Rectal smooth muscle tissue (tissue), 1 donor: ENCODE data around the gene MBOAT1.

Experiments used
- H3K27ac ChIP-seq: one replicate; pipeline ENCODE4 v1.7.0; 2013; ENCODE audit warnings: low read depth, low read length, inconsistent platforms
- H3K27me3 ChIP-seq: one replicate; pipeline ENCODE4 v1.7.0; 2013; ENCODE audit warnings: low read length; ENCODE audit not compliant: control insufficient read depth, insufficient read depth
- H3K36me3 ChIP-seq: one replicate; pipeline ENCODE4 v1.7.0; 2013; ENCODE audit warnings: low read length; ENCODE audit not compliant: control insufficient read depth, insufficient read depth
- H3K4me1 ChIP-seq: one replicate; pipeline ENCODE4 v1.7.0; 2013; ENCODE audit warnings: low read length; ENCODE audit not compliant: control insufficient read depth, insufficient read depth
- H3K4me3 ChIP-seq: one replicate; pipeline ENCODE4 v1.7.0; 2013; ENCODE audit warnings: low read length
- H3K9ac ChIP-seq: one replicate; pipeline ENCODE4 v1.7.0; 2013; ENCODE audit warnings: low read length

The MBOAT1 gene

DNA sequence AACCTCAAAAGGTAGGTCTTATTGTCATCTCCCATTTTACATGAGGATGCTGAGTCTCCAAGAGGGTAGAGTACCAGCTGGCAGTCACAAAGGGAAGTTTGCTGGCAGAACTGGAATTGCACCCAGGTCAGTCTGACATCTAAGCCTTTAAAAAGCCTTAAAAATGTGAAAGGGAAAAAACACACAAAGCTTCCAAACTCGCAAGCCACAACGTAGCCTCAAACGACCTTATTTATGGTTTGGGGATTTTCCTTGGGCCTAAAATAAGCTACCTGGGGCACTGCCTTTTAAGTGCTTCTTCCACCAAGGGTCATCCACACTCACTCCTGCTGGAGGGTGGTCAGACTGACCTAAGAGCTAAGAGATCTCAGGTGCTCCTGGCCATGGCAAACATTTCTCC is 2.1 kb downstream of the MBOAT1 start:
- Histone ChIP-seq H3K27ac (peak overlapping the region; percentile 37), H3K36me3 (no peaks in the 10 kb centered on the region), H3K4me1 (peaks cover 24% of the 10 kb centered on the region), H3K27me3 (no peaks in the 10 kb centered on the region), H3K9ac (no peak overlapping the region), H3K4me3 (peak overlapping the region; percentile 20)

DNA sequence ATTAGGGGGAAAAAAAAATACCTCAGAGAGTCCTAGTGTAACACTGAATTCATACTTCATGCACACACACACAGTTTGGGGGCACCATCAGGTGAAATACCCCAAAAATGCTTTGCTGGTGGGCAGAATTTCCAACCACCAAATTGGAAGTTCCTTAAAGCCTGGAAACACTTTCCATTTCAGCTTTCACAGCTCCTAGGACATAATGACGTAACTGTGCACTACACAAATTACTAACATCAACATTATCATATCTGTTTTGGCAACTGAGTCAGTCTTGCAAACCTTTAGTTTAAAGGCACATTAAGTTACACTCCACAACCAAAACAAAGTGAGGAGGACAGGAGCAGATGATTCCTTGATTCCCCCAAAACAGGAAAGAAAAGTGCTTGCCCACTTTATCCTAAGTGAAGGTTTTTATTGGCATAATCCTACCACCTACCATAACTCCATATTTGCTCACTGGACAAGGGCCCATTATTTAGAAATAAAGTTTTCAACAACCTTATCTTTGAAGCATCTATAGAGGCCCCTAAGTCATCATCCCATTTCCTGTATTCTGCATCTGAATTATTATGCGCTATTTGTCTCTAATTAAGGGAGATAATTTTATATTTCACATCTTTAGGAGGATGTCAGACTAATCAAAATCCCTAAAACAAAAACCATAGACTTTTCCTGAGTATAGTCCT is 3.4 kb downstream of the MBOAT1 start:
- Histone ChIP-seq H3K36me3 (no peaks in the 10 kb centered on the region), H3K27me3 (no peaks in the 10 kb centered on the region), H3K9ac (no peak overlapping the region), H3K4me3 (no peak overlapping the region), H3K27ac (no peak overlapping the region), H3K4me1 (peaks cover 24% of the 10 kb centered on the region)

DNA sequence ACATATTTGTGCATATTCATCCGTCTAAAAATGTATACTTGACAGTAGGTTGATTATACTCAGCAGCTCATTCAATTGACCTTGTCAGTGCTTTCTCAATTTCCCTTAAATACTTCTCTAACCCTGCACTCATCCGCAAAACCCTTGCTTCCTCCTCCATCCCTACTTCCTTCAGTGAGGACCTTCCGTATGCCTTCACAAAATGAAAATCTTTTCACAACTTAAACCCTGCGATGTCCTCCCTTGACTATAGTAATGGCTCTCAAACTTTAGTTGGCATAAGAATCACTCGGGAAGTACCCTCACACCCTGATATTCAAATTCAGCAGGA is 5.2 kb downstream of the MBOAT1 start:
- Histone ChIP-seq H3K9ac (no peak overlapping the region), H3K27me3 (no peaks in the 10 kb centered on the region), H3K4me1 (peaks cover 14% of the 10 kb centered on the region), H3K36me3 (no peaks in the 10 kb centered on the region), H3K4me3 (peak overlapping the region; percentile 22), H3K27ac (no peak overlapping the region)

DNA sequence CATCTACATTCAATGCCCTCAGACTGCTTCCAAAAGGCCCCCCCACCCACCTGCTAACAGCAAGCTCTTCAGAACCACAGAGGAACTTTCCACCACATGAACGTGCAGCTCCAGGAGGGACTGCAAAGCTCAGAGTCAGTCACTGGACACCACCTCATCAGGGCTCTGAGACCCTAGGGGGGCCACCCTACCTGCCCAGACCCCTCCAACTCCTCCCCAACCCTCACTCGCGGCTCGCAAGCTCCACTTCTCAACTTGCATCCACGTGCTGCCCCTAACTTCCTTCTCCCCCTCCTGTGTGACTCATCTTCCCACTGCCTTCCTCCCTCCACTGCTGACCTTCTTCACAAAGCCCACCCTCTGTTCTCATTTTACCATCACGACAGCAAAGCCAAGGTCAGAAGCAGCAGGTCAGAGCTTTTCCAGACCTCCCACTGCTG is 6.5 kb downstream of the MBOAT1 start:
- Histone ChIP-seq H3K4me1 (peaks cover 14% of the 10 kb centered on the region), H3K27ac (no peak overlapping the region), H3K36me3 (no peaks in the 10 kb centered on the region), H3K9ac (no peak overlapping the region), H3K4me3 (no peak overlapping the region), H3K27me3 (no peaks in the 10 kb centered on the region)

DNA sequence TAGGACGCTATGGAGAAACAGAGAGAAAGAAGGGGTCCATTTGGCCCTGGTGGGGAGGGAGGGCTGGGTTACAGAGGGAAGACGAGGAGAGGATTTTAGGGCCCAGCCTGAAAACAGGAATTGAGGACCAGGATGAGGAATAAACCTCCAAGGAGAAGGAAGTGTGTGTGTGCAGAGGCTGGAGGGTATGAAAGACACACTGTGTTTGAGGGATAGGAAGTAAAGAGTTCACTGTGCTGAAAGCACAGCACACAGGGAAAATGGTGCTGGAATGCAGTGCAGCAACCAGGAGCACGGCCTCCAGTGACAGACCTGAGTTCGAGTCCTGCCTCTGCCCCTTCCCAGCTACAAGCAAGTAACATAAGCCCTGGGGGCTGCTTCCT is 7.8 kb downstream of the MBOAT1 start:
- Histone ChIP-seq H3K27ac (no peak overlapping the region), H3K9ac (no peak overlapping the region), H3K27me3 (no peaks in the 10 kb centered on the region), H3K36me3 (no peaks in the 10 kb centered on the region), H3K4me1 (peaks cover 12% of the 10 kb centered on the region), H3K4me3 (no peak overlapping the region)

DNA sequence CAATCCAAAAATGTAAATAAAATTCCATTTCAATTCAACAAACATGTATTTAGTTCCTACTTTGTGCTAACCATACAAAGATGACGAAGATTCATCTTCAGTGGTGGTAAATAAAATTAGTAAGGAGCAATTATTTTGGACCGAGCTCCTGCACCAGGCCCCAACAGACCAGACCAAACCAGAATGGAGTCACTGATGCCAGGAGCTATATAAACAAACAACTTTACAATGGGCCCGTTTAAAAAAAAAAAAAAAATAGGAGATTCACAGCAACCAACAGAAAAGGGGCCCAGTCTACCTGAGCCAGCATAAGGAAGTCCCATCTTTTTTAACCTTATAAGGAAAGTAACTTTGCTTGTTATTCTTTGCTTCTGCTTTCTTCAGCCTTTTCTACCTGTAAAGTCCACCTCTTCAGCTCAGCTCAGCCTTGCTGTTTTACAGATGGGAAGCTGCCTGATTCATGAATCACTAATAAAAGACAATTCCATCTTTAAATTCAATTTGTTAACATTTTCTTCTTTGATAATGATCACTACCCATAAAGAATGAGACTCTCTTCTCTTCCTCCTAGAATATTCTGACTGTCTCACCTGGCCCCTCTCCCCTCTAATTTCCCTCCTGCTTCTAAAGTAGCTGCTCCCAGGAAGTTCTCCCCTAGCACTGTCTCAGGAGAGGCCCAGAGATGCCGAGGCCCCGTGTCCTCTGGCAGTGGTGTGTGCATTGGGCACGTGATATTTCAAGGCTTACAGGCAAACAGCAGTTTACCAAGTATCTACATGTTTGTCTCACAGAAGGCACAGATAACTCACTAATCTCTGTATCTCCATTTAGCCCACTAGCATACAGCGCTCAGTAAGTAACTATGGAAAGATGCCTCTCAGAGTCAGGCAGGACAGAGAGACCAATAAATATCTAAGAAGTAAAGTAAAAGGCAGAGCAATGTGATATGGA is 8.4 kb downstream of the MBOAT1 start:
- peaks cover 17% of the 10 kb centered on the region for H3K4me1 ChIP-seq
- H3K36me3 ChIP-seq = no peaks in the 10 kb centered on the region
- H3K9ac ChIP-seq = no peak overlapping the region
- no peak overlapping the region for H3K4me3 ChIP-seq
- H3K27me3 ChIP-seq = no peaks in the 10 kb centered on the region
- no peak overlapping the region for H3K27ac ChIP-seq

DNA sequence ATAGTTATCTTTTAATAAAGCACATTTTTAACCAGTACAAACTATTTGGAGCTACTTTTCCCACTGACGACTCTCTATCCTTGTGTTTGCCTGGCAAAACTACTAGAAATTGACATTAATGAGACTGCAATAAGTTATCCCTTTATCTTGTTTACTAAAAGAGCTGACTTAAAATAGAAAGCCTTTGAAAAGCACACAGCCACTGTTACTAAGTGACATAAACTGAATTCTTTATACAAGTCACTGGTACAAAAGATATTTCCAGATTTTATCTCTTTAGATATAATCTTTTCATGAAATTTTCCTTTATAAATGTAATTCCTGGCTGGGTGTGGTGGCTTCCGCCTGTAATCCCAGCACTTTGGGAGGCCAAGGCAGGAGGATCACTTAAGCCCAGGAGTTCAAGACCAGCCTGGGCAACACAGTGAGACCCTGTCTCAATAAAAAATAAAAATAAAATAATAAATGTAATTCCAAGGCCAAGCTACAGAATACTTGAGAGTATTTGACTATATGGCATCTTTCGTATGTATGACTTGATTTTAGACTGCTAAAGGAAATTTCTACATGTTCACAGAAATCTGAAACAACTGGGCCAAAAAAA is 9.5 kb downstream of the MBOAT1 start:
- H3K4me1 ChIP-seq = peaks cover 17% of the 10 kb centered on the region
- H3K4me3 ChIP-seq = no peak overlapping the region
- no peak overlapping the region for H3K9ac ChIP-seq
- no peak overlapping the region for H3K27ac ChIP-seq
- no peaks in the 10 kb centered on the region for H3K36me3 ChIP-seq
- no peaks in the 10 kb centered on the region for H3K27me3 ChIP-seq

DNA sequence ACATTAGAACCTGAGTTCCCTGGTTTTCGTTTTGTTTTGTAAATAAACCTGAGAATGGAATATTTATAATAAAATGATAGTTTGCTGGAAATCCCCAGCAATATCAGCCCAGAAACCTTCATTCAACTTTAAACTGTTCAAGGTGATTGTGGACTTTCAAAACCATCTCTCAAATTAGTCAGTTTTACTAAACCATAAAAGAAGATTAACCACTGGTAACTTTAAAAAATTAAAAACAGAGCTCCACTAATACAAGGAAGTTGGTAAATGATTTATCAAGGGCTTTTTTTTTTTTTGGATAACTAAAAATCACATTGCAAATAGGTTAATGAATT is 10.0 kb downstream of the MBOAT1 start:
- H3K9ac ChIP-seq = no peak overlapping the region
- H3K27me3 ChIP-seq = no peaks in the 10 kb centered on the region
- H3K4me1 ChIP-seq = peaks cover 17% of the 10 kb centered on the region
- H3K36me3 ChIP-seq = no peaks in the 10 kb centered on the region
- no peak overlapping the region for H3K27ac ChIP-seq
- no peak overlapping the region for H3K4me3 ChIP-seq

DNA sequence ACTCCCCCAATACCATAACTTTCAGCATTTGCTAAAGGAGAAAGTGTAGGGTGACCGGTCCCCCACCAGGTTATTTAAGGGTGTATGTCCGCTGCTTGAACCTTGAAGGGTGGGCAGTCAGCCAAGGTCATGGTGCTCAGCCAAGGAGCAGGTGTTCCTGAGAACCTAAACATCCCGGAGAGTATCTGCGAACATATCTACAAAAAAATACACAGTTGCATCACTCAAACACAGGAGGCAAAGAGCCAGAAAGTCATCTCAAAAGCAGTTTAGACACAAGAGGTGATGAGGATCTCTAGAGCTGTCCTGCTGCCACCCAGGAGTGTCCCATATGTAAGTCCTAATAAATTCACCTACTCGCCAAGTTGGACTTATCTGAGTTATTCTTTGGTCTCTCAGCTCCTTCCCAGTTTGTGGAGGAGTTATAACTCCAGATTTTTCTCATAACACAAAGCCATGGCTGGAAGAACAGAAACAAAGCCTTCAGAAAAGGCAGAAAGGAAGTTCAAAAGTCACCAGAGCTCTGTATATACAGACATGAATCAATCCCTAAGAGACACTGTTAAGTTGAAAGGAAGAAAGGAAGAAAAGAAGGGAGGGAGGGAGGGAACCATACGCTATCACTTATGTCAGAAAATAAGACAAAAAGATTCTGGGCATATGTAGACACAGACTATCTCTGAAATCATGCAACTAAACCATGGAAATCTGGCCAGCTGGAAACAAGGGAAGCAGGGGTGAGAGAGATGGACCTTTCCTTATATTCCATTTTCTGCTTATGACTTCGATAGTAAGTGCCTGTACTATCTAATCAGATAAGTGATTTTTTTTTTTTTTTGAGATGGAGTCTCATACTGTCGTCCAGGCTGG is 11.3 kb downstream of the MBOAT1 start:
- Histone ChIP-seq H3K4me1 (peaks cover 14% of the 10 kb centered on the region), H3K27ac (no peak overlapping the region), H3K36me3 (no peaks in the 10 kb centered on the region), H3K4me3 (no peak overlapping the region), H3K9ac (no peak overlapping the region), H3K27me3 (no peaks in the 10 kb centered on the region)

DNA sequence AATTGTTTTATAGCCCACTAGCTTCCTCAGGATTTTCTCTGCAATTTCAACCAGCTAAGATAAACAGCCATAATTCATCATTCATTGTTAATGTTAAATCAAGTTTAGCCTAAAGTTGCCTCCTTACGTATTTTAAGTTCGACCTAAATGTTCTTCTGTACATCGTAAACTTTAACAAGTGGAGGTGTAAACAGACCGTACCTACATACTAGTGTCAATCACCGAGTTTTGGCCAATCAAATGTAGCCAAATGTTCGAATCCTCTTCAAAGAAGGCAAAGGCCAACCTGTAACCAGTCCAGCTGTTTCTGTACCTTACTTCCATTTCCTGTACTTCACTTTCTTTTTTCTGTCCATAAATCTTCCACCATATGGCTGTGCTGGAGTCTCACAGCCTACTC is 13.5 kb downstream of the MBOAT1 start:
- H3K4me3 ChIP-seq = no peak overlapping the region
- no peaks in the 10 kb centered on the region for H3K36me3 ChIP-seq
- no peak overlapping the region for H3K9ac ChIP-seq
- H3K4me1 ChIP-seq = peaks cover 8% of the 10 kb centered on the region
- H3K27me3 ChIP-seq = no peaks in the 10 kb centered on the region
- H3K27ac ChIP-seq = no peak overlapping the region

DNA sequence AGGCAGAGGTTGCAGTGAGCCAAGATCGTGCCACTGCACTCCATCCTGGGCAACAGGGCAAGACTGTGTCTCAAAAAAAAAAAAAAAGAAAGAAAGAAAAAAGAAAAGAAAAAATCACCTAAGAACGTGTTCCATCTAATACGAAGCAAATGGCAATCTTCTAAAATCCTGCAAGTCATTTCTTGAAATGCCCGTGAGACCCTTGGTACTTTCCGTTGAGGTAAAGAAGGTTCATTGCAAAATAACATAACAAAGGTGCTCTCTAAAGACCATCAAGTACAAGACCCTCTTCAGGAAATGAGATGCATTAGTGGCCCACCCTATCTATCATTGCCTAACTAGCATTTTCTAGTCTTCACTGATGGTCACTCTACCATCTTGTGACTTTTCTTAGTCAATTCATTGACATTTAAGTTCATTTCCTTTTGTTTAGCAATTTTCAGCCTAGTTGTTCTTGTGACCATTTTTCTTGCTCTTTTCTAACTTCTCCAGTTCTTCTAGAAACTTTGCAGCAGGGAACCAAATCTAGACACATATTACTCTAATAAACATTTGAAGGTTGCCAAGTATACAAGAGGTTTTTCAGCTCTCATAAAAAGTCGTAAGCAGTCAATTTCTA is 14.0 kb downstream of the MBOAT1 start:
- Histone ChIP-seq H3K9ac (no peak overlapping the region), H3K4me1 (peaks cover 8% of the 10 kb centered on the region), H3K27me3 (no peaks in the 10 kb centered on the region), H3K4me3 (no peak overlapping the region), H3K27ac (no peak overlapping the region), H3K36me3 (no peaks in the 10 kb centered on the region)

DNA sequence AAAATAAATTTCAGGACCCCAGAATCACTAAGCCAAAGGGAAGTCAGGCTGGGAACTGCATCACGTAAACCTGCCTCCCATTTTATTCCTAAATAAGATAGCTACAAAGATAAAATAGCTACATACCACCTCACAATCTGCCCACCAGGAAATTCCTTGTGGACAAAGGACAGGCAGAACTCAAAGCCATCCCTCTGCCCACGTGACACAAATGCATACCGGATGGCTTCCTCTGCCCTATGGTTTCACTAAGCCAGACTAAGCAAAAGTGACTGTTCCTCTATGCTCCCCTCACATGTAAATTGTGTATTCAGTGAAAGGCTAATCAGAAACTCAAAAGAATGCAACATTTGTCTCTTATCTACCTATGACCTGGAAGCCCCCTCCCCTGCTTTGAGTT is 15.0 kb downstream of the MBOAT1 start:
- Histone ChIP-seq H3K27me3 (no peaks in the 10 kb centered on the region), H3K4me3 (no peak overlapping the region), H3K27ac (no peak overlapping the region), H3K9ac (no peak overlapping the region), H3K36me3 (no peaks in the 10 kb centered on the region), H3K4me1 (peaks cover 8% of the 10 kb centered on the region)
